Measurements from ENCODE around the gene FBLL1.
"Not testable (repeated sequence)": the region's sequence is repeated elsewhere in the genome, so short reads cannot be mapped to it uniquely, and the experiment has no call there.

The FBLL1 gene

GRCh38 chr5:168553377-168554130 is 24.4 kb downstream of the FBLL1 start:
- DNase-seq (ENCODE audit: low read depth) = no peak

DNA sequence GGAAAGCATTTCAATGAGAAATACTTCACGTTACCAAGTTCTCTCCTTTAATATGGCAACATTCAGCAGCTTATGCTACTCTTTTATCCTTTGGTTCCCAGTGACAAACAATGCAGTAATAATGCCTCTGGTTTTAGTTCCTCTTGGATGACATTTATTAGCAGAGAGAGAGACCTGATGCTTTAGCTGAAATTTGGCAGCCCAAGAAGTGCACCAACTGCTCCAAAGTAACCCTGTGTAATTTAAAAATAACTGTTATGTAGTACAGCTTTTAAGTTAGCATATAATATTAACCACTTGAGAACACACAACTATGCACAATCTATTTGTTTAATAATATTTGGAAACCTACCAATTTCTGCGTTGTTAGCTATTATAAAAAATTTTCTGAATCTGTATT is 28.3 kb downstream of the FBLL1 start:
- DNase-seq (ENCODE audit: low read depth) = no peak

DNA sequence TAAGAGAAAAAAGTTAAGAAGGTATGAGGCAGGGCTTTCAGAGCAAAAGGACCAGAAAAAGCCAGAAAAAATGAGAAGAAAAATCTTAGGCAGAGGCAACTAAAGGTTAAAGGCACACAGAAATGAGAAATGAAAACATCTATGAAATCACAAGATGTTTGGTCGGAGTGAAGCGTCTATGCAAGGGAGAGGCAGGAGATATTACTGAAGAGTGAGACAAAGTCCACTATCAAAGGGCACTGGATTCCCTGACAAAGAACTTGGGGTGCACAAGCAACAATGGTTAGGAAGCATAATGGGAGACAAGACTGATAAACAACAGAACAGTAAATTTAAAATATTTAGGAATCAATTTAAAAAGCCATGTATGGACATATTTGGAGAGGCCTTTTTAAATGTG is 33.2 kb downstream of the FBLL1 start:
- no peak for DNase-seq (ENCODE audit: low read depth)

DNA sequence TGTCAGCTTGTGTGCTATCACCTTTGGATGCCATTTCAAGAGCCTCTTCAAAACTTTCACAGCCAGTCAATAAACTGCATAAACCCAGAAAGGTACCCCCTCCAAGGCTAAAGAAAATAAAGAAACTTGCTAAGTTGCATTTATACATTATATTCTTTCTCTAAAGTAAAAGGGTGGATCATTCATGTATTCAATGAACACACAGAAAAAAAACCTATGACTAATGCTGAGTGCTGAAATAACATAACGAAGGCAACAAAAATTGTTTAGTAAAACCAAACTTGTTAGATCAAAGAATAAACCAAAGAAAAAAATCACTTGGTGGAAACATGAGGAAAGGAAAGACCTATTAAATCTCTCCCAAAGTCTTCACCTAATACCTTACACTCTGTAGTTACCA is 34.9 kb downstream of the FBLL1 start:
- no peak for DNase-seq (ENCODE audit: low read depth)

GRCh38 chr5:168568738-168569137 is 39.6 kb downstream of the FBLL1 start:
- no peak for DNase-seq (ENCODE audit: low read depth)

- DNase-seq (ENCODE audit: low read depth) = no peak
These were observed 41.6 kb downstream of the FBLL1 start for GRCh38 chr5:168570490-168571328.

DNA sequence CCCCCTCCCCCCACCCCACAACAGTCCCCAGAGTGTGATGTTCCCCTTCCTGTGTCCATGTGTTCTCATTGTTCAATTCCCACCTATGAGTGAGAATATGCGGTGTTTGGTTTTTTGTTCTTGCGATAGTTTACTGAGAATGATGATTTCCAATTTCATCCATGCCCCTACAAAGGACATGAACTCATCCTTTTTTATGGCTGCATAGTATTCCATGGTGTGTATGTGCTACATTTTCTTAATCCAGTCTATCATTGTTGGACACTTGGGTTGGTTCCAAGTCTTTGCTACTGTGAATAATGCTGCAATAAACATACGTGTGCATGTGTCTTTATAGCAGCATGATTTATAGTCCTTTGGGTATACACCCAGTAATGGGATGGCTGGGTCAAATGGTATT is 44.6 kb downstream of the FBLL1 start:
- DNase-seq (ENCODE audit: low read depth) = not testable (repeated sequence)

GRCh38 chr5:168574156-168574555 is 45.1 kb downstream of the FBLL1 start:
- not testable (repeated sequence) for DNase-seq (ENCODE audit: low read depth)

DNA sequence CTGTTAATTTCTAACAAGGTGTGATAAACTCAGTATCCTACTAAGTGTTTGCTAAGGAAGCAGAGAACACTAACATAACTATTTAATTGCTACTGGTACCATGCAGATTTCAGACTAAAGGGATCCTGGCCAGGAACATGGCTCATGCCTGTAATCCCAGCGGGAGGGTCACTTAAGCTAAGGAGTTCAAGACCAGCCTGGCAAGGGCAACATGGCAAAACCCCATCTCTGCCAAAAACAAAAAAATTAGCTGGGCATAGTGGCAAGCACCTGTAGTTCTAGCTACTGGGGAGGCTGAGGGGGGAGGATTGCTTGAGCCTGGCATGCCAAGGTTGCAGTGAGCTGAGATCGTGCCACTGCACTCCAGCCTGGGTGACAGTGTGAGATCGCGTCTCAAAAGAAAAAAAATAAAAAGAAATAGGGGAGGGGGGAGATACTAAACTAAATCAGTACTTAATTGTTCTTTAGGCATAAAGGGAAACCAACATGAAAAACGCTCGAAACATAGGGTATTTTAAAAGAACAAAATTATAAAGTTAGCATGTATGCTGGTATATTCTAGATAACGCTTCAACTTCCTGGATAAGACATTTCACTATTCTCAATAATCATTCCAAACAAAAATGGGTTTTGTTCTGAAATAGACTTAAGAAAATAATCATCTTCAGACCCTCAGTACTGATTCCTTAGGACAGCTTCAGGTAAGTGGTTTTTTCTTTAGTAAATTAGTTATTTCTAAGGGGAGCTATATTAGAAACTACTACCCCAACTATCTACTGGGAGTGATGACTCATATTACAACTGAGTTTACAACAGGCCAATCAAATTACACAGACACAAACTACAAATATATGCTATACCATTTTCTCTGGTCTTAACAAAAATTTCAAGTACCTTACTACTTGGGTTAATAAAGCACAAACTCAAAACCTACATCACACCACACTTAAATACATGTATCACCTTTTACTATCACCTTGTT is 46.6 kb downstream of the FBLL1 start:
- no peak for DNase-seq (ENCODE audit: low read depth)

- no peak for DNase-seq (ENCODE audit: low read depth)
These were observed 48.9 kb downstream of the FBLL1 start for GRCh38 chr5:168578006-168578405.

- DNase-seq (ENCODE audit: low read depth) = no peak
These were observed 49.7 kb downstream of the FBLL1 start, which contains the start of gene PANK3 for GRCh38 chr5:168578538-168579487. Gene PANK3 (minus strand): TSS chr5:168579368. CDS start chr5:168579283, 85 bp downstream.

DNA sequence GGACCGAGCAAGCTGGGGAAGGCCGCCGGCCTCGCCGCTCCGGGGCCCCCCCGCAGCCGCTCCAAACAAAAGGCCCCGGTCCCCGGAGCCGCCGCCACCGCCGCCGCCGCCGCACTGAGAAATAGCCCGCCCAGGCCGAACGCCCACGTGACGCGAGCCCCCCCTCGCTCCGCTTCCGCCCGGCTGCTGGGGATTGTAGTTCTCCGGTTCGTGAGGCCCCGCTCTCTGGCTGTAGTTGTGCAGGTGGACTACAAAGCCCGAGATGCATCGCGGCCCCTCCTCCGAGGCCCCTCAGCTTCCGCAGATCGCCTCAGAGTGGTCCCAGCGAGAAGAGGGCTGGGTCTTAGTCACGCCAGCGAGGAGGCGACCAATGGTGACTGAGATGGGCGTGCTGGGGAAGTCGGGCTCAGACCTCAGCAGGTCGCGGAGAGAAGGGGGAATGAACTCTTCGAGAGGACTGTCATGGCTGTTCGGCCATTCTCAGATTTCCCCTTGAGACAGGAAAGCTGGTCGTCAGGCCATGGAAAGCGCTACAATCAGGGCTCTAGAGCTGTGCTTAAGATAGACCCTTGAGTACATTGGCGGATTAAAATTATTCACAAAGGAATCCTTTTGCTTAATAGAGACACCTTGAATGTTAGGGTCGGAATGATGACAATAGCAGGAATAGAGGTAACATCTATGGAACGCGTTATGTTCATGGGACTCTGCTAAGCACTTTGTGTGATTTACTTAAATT is 50.6 kb downstream of the FBLL1 start:
- DNase-seq (ENCODE audit: low read depth) = peak; percentile 96

- no peak for DNase-seq (ENCODE audit: low read depth)
These were observed 51.1 kb downstream of the FBLL1 start for GRCh38 chr5:168580227-168580508.

Data from T-helper 22 cell (primary cell).